Iris pigment epithelial cell (primary cell): ENCODE measurements around the gene SLC8B1.

Experiments used
- DNase-seq: peaks from one replicate; pipeline ENCODE4 v3.0.0-alpha.2; 2011; ENCODE audit warnings: low read depth

The SLC8B1 gene

DNA sequence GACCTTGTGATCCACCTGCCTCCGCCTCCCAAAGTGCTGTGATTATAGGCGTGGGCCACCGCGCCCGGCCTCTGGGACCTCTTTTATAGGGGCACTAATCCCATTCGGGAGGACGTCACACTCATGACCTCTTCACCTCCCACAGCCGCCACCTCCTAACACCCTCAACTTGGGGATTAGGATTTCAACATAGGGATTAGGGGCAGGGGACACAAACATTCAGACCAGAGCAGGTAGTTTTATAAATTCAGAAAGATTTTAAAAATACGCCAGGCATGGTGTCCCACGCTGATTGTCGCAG is 64.2 kb downstream of the SLC8B1 start:
- DNase-seq, result no peak

DNA sequence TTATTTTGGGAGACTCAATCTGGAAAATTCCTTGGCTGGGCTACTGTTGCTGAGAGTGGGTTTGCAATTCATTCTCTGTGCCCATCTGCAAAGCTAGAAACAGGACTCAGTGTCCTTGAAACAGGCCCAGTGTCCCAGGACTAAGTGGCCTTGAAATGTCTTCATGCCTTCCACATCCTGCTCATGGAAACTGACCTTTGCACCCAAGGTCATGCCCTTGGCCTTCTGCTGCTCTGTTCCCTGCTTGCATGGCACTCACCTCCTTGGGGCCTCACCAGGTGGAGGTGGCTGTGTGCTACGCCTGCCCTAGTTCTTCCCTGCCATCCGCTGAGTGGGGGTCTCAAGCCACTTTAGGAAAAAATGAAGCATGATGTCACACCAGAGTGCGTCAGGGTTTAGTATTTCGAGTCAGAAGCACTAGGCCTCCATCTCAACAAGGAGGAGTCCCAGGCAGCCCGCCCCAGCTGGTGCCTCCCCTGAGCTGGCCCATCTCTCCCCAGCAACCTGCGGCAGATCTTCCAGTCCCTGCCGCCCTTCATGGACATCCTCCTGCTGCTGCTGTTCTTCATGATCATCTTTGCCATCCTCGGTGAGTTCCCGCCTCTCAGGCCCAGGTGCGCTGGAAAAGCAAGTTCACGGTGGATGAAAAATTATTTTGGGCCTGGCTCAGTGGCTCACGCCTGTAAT is 65.5 kb downstream of the SLC8B1 start:
- DNase-seq, result no peak

DNA sequence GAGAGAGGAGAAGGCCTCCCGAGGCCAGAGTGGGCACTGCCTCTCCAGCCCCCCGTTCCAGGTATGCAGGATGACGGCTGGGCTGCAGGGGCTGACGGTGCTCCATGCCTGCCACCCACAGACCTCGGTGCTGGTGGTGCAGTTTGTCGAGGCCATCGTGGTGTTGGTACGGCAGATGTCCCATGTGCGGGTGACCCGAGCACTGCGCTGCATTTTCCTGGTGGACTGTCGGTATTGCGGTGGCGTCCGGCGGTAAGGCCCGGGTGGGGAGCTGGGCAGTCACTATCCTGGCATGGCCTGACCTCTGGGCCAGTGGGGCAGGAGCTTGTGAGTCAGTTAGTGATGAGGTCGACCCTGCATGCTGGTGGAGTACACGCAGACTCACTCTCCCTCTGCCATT is 66.3 kb downstream of the SLC8B1 start:
- DNase-seq, result no peak

DNA sequence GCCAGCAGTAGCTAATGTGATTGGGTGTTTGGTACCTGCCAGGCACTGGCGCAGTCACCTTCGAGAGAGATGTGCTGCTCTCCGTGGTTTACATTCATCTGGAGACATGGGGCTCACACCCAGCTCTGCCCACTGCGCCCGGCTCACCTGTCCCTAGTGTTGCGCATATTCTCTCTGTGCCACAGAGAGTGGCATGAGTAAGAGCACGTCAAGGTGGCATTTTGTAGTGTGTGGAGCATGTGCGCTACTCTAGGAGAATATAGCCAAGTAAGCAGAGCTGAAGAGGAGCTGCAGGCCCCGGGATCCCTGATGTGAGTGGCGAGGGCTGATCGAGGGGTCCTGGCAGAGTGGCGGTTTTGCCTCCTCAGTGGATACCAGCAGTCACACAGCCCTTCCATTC is 66.8 kb downstream of the SLC8B1 start:
- no peak for DNase-seq

DNA sequence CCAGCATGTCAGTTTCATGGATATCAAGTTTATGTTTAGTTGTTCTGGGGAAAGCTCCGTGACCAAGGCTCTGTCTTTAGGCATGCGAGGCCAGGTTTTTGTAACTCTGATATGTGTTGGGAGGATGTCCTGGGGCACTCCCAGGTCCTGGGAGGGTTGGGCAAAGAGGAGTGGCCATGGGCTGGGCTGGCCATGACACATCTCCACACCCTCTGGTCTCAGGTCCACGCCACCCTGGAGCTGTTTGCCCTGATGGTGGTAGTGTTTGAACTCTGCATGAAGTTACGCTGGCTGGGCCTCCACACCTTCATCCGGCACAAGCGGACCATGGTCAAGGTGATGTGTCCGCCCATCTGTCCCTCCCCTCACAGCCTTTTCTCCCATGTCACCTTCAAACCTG is 67.3 kb downstream of the SLC8B1 start:
- no peak for DNase-seq

DNA sequence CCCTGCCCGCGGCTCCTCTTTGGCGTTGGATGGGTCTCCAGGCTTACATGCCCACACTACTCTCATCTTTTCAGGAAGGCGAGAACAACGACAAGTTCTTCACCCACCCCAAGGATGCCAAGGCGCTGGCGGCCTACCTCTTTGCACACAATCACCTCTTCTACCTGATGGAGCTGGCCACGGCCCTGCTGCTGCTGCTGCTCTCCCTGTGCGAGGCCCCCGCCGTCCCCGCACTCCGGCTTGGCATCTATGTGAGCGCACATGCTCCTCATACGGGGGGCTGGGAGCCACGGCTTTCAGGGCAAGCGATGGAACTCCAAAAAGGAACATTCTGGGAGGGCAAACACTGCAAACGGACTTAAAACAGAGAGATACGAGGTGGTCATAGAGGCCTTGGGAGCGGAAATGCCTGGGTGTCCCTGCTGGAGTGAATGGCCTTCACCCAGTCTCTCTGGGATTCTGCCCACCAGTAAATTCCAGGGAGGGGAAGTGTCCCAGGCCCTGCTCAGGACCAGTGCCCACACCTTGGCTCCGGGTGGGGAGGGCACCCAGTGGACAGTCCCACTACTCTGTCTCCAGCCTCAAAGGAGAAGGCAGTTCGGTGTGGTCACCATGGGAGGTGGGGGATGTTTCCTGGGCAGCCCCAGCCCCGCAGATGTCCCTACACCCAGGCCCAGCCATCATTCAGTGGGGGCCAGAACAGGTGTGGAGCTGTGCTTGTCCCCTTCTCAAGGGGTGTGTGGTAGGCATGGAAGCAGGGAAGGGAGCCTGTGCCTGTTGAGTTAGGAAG is 68.6 kb downstream of the SLC8B1 start:
- DNase-seq, result no peak

DNA sequence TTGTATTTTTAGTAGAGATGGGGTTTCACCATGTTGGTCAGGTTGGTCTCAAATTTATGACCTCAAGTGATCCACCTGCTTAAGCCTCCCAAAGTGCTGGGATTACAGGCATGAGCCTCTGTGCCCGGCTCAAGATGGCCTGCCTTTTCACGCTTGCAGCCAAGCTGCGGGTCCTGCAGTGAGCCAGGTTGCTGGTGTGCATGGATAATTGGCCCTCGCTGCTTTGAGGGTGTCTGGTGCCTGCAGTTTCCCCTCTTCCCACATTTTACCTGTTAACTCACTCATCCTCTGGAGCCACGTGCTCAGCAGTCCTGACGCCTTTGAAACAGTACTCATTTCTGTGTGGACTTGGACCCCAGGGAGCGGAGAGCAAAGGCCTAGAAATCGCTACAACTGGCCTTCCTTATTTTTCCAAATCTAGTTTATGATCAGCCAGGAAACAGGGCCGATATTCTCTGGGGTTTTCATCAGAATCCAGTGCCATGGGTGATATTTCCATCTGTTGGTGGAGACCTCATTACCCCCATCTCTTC is 71.4 kb downstream of the SLC8B1 start:
- DNase-seq, result no peak

DNA sequence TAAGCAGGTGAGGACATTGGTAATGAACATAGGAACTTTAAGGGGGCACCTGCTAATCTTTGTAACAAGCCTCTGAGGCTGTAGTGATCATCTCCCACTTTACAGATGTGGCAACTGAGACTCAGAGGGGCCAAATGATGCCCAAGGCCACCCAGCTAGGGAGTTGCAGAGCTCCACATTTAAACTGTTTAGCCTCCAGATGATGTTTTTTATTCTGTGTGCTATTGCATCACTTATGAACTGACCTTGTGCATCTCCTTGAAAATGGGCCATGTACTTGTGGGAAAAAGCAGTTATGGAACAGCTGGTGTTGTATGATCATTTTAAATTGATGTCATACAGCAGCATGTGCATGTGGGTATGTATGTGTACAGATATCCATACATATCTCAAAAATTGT is 72.2 kb downstream of the SLC8B1 start:
- peak; percentile 60 for DNase-seq

DNA sequence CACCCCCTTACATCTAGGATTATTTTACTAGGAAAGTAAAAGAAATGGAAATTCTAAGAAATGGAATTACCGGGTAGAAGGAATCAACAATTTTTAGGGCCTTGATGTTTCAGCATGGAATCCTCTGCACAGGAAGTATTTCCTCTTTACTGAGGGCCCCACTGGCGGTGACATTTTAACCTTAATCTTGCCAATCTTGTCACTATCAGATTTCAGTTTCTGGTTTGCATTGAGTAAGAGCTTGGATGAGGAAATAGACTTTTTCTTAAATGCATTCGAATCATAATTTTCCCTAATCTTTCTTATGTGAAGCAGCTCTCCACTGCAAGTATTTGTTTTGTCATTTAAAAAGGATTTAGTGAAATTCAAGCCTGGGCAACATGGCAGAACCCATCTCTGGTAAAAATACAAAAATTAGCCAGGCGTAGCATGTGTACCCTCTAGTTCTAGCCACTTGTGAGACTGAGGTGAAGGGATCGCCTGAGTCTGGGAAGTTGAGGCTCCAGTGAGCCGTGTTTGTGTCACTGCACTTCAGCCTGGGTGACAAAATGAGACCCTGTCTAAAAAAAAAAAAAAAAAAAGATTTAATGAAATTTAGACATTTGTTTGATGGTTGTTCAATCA is 73.0 kb downstream of the SLC8B1 start:
- peak; percentile 73 for DNase-seq

DNA sequence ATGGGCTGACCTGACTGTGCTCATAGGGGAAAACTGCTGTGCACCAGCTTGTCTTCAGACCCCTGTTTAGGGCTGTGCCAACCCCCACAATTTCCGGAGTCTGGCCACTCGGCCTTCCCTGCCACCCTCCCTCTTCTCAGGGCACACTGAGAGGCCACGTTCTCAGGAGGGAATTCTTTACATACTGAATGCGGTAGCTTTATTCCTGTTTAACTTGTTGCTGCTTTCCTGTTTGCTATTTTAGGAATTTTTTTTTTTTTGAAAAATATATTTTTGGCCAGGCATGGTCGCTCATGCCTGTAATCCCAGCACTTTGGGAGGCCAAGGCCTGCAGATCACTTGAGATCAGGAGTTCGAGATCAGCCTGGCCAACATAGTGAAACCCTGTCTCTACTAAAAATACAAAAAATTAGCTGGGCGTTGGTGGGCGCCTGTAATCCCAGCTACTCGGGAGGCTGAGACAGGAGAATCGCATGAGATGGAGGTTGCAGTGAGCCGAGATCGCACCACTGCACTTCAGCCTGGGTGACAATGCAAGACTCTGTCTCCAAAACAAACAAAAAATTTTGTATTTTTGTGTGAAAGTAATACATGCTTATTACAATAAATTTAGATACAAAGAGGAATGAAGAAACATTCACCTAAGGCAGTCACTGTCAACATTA is 74.1 kb downstream of the SLC8B1 start:
- no peak for DNase-seq

DNA sequence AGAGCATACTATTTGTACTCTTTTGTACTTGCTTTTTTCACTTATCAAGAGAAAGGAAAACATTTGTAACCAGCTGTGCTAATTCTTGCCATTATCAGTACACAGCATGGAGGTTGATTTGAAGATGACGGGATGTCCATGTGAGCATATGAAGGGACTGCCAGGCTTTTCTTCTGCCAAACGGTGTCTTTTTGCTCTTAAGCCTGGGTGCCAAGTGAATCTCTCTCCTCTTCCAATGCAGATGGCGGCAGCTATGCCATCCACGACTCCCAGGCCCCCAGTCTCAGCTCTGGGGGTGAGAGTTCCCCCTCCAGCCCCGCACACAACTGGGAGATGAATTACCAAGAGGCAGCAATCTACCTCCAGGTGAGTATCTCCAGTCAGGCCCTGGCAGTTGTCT is 74.8 kb downstream of the SLC8B1 start:
- no peak for DNase-seq

DNA sequence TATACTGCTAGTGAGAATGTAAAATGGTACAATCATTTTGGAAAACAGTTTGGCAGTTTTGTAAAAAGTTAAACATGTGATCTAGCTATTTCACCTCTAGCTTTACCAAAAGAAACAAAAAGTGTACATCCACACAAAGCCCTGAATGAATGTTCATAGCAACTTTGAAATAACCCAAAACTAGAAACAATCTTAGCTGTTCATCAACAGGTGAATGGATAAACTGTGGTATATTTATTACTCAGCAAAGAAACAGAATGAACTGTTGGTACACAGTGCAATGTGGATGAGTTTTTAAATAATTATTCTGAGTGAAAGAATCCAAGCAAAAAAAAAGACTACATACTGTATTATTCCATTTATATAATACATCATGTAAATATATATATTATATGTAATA is 77.3 kb downstream of the SLC8B1 start:
- no peak for DNase-seq

DNA sequence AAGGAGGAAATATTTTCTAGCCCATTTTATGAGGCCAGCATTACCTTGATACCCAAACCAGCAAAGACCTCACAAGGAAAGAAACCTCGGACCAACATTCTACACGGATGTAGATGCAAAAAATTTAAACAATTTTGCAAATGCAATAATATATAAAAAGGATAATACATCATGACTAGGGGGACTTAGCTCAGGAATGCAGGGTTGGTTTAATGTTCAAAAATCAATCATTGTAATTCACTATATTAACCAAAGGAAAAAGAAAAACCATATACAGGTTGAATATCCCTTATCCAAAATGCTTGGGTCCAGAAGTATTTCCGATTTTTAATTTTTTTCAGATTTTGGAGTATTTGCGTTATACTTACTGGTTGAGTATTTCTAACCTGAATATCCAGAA is 80.6 kb downstream of the SLC8B1 start:
- no peak for DNase-seq

DNA sequence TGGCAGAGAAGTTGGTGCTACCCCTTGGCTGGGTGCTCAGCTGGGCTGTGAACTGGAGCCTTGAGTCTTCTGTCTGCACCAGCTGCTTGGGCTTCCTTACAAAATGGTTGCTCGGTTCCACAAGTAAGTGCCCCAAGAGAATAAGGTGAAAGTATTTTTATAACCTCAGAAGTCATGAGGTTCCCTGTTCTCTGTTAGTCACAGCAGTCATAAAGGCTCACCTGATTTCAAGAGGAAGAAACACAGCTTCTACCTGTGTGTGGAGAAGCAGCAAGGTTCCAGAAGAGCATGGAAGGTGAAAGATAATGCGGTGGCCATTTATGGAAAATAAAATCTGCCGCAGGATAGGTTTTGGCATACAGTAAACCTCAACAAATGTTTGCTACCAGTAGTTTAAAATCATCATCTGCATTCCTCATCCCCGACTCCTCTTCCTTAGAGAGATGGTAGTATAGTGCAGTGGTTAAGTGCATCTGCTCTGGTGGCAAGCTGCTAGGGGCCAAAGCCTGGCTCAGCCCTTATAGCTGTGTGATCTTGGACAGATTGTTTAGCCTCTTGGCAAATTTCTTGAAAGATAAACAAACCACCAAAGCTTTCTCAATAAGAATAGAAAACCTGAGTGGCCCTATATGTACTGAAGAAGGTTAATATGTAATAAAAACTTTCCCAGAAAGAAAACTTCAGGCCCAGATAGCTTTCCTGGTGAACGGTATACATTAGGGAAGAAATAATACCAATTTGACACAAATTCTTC is 81.2 kb downstream of the SLC8B1 start:
- DNase-seq, result no peak

DNA sequence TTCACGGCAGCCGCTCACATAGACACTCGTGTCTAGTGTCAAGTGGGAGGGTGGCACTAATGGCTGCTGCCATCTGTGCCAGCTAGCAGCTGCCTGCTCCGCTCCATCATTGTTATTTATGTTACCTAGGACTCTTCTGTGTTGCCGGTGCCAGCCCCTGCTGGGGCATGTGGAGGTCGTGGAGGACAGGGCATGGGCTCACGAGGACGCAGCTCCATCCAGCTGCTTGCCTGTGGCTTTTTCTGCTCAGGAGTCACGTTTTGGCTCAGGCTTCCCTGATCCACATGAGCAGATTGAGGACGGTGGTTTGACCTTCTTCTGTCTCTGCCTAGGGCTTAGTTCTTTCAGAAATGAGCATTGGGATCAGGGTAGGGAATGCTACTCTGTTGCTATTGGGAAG is 82.4 kb downstream of the SLC8B1 start:
- DNase-seq, result no peak

DNA sequence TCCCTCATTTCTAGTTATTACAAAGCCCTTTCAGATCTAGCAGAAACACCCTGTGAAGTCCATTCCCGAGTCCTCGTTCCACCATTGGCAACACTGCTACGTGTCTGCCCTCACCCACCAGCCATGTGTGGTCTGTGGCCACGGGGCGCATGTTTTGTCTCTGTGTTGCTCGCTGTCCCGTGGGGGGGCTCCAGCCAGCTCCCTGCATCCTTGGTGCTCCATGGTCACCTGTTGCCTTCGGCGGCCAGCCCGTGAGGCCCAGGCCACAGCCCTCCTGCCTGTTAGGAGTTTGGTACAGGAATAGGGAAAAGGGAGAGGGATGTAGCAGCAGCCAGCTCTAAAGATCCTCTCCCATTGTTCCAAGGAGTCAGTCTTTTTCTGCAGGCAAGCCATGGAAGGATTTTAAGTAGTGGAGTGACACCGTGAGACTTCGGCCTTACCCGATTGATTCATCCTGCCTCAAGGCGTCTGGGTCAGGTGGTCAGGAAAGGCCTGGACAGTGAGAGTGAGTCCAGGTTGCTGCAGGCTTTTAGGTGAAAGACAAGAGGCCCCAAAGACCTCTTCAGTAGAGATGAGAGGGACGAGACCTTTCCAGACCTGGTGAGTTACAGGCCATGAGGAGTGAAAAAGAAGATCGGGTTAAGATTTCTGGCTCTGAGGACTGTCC is 83.4 kb downstream of the SLC8B1 start:
- no peak for DNase-seq

DNA sequence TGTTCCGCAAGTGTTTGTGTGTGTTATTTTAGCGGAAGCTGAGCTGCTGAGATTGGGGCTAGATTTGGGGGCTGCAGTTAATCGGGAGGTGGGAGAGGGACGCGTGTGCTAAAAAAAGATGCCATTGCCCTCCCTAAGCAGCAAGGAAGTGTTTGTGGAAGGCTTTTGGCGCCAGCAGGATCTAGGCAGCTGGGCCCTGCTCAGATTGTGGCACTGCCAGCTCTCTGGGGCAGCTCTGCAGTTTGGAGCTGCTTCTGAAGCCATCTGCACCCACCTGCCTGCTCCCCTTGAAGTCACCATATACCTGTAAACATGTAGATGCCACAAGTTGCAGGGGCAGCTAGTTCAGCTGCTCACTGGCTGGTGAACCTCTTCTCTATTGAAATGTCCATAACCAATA is 84.9 kb downstream of the SLC8B1 start:
- DNase-seq, result no peak

DNA sequence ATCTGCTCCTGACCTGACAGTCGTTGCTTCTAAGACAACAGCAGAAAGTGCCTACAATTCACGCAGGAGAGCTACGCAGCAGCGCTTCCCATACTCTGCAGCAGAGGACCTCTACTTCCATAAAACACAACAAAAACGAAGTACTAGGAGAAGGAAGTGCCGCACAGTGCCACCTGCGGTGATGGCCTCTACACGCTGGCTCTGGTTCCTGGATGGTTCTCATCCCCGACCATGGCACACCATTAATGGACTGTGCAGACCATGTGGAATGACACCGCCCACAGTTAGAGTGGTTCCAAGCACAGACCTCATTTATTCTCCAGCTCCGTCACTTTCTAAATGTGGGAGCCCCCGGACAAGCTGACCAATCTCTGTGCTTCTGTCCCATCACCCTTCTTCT is 85.4 kb downstream of the SLC8B1 start:
- no peak for DNase-seq

DNA sequence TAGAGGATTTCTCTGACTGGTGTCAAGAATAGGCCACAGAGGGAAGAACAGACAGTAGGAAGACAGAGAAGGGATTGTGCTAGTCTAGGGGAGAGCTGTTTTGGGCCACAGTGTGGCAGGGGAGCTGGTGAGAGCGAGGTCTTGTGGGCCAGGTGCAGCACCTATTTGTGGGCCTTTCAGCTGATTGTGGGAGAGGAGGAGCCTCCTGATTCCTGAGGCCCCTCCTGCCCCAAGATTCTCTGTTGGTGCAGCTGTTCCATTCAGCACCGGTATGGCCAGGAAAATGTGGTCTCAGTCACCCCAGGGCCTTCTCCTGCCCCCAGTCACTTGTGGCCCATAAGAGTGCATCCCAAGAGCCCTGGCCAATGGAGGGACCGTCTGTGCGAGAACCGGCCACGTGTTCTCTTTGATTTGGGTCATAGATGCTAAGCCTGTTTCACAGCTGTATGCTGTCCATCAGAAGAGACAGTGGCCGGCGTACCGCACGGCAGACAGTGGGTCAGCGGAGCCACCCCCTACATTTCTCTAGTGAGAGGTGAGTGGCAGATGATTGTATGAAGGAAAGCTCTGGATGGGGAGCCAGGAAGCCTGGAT is 86.0 kb downstream of the SLC8B1 start:
- DNase-seq, result no peak
